ENCODE measurements around the gene TANC2.

The TANC2 gene

GRCh38 chr17:62965686-62966425, at the start of gene TANC2:
Gene TANC2 (plus strand): TSS chr17:62966235. CDS start chr17:63009560, 43,325 bp downstream.
- FAIRE-seq = peak; percentile 15
- DNase-seq (ENCODE audit: extremely low spot score, insufficient read length, low read depth) = peak; percentile 42

- DNase-seq (ENCODE audit: extremely low spot score, insufficient read length, low read depth) = no peak
- no peak for FAIRE-seq
These were observed 49.1 kb upstream of the TANC2 start for GRCh38 chr17:62916684-62917571.

GRCh38 chr17:62919388-62919787, 46.6 kb upstream of the TANC2 start:
- DNase-seq (ENCODE audit: extremely low spot score, insufficient read length, low read depth) (no peak), FAIRE-seq (no peak)

- FAIRE-seq = no peak
- DNase-seq (ENCODE audit: extremely low spot score, insufficient read length, low read depth) = no peak
These were observed 45.7 kb upstream of the TANC2 start for GRCh38 chr17:62920300-62920699.

GRCh38 chr17:62921817-62922216, 44.2 kb upstream of the TANC2 start:
- no peak for FAIRE-seq
- DNase-seq (ENCODE audit: extremely low spot score, insufficient read length, low read depth) = no peak

- DNase-seq (ENCODE audit: extremely low spot score, insufficient read length, low read depth) (no peak), FAIRE-seq (no peak)
These were observed 42.5 kb upstream of the TANC2 start for GRCh38 chr17:62923258-62924150.

GRCh38 chr17:62925267-62925836, 40.7 kb upstream of the TANC2 start:
- FAIRE-seq = no peak
- DNase-seq (ENCODE audit: extremely low spot score, insufficient read length, low read depth) = no peak

- no peak for FAIRE-seq
- DNase-seq (ENCODE audit: extremely low spot score, insufficient read length, low read depth) = no peak
These were observed 39.0 kb upstream of the TANC2 start for GRCh38 chr17:62927083-62927482.

- FAIRE-seq = no peak
- no peak for DNase-seq (ENCODE audit: extremely low spot score, insufficient read length, low read depth)
These were observed 36.7 kb upstream of the TANC2 start for GRCh38 chr17:62929320-62929719.

- FAIRE-seq (no peak), DNase-seq (ENCODE audit: extremely low spot score, insufficient read length, low read depth) (no peak)
These were observed 34.9 kb upstream of the TANC2 start for GRCh38 chr17:62931101-62931500.

GRCh38 chr17:62933501-62934385, 32.3 kb upstream of the TANC2 start:
- FAIRE-seq (no peak), DNase-seq (ENCODE audit: extremely low spot score, insufficient read length, low read depth) (no peak)

GRCh38 chr17:62935098-62935497, 30.9 kb upstream of the TANC2 start:
- DNase-seq (ENCODE audit: extremely low spot score, insufficient read length, low read depth) (no peak), FAIRE-seq (no peak)

- no peak for FAIRE-seq
These were observed 30.5 kb upstream of the TANC2 start for GRCh38 chr17:62935523-62935922.

GRCh38 chr17:62937606-62938005, 28.4 kb upstream of the TANC2 start:
- FAIRE-seq (no peak), DNase-seq (ENCODE audit: extremely low spot score, insufficient read length, low read depth) (no peak)

More at GRCh38 chr17:62935523-62935922, 30.5 kb upstream of the TANC2 start:
- no peak for DNase-seq (ENCODE audit: extremely low spot score, insufficient read length, low read depth)

- DNase-seq (ENCODE audit: extremely low spot score, insufficient read length, low read depth) (no peak), FAIRE-seq (no peak)
These were observed 24.6 kb upstream of the TANC2 start for GRCh38 chr17:62941358-62941991.

GRCh38 chr17:62948370-62948769, 17.7 kb upstream of the TANC2 start:
- DNase-seq (ENCODE audit: extremely low spot score, insufficient read length, low read depth) (no peak), FAIRE-seq (no peak)

- DNase-seq (ENCODE audit: extremely low spot score, insufficient read length, low read depth) (no peak), FAIRE-seq (no peak)
These were observed 17.0 kb upstream of the TANC2 start for GRCh38 chr17:62949036-62949435.

- no peak for FAIRE-seq
These were observed 16.0 kb upstream of the TANC2 start for GRCh38 chr17:62950067-62950466.

More at GRCh38 chr17:62950067-62950466, 16.0 kb upstream of the TANC2 start:
- no peak for DNase-seq (ENCODE audit: extremely low spot score, insufficient read length, low read depth)
